GOT3 (cell line): ENCODE measurements around the gene CCDC74B.
"Not testable (repeated sequence)": the region's sequence is repeated elsewhere in the genome, so short reads cannot be mapped to it uniquely, and the experiment has no call there.

ENCODE experiments used
- DNase-seq: peaks from one replicate; lab custom pipeline; 2025; ENCODE audit warnings: mixed read lengths; lab: John Stamatoyannopoulos, UW

The CCDC74B gene

DNA sequence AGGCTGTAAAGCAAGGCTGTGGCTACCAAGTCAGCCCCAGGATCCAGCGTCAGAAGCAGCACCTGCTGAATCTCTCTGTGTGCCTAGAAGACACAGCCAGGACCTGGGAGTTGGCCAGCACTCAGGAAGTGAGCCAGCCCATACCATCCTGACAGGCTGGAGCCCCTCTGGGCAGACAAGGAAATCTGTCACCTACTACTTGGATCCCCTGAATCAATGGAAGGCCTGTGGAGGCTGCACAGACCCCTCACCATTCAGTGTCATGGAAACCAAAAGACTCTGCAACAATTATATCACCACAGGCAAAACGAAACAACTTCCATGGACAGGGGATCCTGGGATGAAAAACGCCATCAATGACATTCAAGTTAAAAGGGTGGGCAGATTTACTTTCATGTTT is 21.7 kb upstream of the CCDC74B start:
- DNase-seq, result not testable (repeated sequence)

DNA sequence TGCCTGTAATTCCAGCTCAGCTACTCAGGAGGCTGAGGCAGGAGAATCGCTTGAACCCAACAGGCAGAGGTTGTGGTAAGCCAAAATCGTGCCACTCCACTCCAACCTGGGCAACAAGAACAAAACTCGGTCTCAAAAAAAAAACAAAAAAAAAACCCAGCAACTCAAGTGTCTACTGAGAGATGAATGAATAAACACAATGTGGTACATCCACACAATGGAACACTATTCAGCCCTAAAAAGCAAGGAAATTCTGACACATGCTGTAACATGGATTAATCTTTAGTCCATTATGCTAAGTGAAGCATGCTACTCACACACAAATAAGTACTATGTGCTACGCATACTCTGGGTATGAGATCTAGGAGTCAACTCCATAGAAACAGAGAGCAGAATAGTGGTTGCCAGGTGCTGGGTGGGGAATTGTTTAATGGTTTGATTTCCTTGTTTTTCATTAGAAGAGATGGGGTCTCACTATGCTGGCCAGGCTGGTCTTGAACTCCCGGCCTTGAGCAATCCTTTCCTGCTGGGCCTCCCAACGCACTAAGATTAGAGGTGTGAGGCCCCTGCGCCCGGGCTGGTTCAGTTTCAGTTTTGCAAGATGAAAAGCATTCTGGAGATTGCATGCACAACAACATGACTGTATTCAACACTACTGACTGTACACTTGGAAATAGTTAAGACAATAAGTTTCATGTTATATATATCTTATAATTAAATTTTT is 20.5 kb upstream of the CCDC74B start:
- no peak for DNase-seq

DNA sequence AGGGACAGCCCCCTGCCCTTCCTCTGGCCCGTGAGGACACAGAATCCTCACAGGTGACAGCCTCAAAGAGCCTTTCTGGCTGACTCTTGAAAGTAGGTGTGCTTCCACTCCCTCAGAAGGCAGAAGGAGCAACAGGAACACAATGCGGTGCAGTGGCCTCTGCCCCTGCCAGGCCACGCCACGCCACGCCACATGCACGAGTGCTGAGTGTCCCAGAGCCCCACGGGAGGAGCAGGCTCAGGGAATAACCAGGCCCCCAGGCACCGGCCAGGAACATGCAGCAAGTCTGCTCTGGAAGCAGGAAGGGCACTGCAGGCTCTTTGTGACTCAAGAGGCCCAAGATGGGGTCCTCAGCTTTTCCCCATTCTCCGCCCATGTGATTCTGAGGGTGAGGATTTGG is 18.1 kb upstream of the CCDC74B start:
- no peak for DNase-seq

DNA sequence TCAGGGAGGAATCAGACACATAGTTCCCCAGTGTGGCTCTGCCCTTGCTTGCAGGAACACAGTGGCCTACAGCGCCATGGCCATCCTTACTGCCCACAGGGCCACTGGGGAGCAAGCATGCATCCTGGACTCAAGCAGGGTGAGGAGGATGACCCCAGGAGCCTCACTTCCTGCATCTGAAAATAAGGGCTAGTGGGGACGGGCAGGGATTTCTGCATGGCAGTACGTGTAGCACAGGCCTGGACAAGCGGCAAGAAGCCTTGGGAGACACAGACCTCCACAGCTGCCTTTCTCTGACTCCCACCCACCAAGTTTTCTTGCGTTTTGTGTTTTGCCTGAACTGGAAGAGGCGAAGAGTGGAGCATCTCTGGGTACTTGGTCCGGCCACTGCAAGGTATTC is 17.6 kb upstream of the CCDC74B start:
- DNase-seq, result not testable (repeated sequence)

DNA sequence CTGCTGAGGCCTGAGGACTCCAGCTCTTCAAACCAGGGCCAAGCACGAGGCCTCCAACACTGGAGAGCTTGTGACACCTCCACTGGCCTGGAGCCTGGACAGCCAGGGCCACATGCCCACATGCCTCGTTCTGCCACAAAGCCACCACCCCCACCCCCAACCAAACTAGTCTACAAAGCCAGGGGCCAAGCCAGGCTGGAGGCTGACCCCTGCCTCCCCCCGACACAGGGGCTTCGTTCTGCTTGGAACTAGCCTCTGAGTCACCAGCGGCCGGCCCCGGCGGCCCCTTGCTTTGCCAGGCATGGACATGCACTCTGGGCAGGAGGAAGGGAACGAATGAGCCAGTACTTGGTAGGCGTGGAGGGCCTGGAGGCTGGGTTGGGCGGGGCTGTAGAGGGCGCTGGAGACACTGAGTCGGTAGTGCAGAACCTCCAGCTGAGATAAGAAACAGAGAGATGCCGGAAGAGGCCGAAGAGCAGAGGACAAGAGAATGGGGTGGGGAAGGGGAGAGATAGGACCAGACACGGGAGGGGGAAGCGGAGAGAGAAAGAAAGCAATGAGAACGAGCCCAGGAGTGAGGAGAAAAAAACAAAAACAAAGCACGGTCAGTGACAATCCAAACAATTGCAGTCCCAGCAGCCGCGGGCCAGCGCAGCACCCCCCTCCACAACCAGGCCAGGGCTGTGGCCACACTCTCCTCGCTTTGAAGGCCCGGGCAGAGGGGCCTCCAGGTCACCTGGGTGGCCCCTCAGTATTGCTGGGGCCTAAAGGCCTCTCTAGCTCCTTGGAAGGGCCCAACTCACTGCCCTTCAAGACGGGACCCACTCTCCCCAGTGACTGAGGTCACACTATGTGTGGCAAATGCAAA is 16.2 kb upstream of the CCDC74B start:
- not testable (repeated sequence) for DNase-seq

DNA sequence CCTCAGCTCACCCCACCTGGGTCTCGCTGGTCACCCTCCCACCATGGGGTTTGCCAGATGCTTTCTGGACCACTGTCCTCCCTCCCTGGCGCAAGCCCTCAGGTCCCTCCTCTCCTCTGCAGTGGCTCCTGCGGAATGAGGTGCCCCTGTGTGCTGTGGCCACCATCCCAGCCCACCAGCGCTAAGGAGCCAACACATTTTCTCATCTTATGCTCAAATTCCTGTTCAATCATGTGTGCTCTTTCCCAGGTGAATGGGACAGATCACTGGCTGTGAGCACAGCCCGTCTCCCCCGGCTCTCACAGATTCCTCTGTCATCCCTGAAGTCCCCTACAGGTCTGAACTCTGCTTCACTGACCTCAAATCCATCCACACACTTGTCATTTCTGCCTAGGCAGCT is 15.2 kb upstream of the CCDC74B start:
- no peak for DNase-seq

DNA sequence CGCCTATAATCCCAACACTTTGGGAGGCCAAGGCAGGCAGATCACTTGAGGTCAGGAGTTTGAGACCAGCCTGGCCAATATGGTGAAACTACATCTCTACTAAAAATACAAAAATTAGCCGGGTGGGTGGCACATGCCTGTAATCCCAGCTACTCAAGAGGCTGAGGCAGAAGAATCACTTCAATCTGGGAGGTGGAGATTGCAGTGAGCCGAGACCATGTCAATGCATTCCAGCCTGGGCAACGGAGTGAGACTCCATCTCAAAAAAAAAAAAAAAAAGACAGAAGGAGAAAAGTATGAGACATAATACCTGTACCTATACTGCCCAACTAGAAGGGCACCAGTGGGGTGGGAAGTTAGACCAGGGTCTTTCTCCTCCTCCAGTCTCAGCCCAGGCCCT is 14.5 kb upstream of the CCDC74B start:
- DNase-seq, result not testable (repeated sequence)

DNA sequence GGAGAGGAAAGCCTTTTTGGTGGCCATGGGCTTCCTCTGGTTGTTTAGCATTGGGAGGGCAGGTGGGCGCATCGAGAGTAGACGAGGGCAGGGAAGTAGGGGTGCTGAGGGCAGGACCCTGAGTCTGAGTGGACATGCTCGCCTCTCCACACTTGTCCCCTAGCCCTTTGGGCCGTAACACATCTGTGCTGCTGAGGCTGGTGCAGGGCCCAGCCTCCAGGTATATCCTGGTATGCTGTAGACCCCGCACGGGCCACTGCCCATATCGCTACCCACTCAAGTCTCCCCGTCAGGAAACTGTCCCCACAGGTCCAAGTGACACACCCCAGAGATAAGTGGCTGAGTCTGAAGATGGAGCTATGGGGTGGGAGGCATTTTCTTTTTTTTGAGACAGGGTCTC is 13.7 kb upstream of the CCDC74B start:
- DNase-seq, result no peak

DNA sequence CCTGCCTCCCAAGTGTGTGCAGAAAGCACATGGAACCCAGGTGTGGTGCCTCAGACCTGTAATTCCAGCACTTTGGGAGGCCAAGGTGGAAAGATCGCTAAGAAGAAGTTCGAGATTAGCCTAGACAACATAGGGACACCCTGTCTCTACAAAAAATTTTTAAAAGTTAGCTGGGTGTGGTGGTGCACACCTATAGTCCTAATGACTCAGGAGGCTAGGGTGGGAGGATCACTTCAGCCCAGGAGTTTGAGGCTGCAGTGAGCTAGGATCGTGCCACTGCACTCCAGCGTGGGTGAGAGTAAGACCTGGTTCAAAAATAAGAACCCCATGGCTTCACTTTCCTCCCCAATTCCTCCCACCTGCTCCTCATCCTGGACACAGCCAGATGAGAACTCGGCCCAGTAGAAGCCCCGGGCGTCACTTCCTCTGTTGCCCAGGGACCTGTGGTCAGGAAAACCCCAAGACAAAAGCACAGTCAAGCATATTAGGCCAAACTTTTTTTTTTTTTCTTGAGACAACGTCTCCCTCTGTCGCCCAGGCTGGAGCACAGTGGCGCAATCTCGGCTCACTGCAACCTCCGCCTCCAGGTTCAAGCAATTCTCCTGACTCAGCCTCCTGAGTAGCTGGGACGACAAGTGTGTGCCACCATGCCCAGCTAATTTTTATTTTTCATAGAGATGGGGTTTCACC is 13.1 kb upstream of the CCDC74B start:
- not testable (repeated sequence) for DNase-seq

DNA sequence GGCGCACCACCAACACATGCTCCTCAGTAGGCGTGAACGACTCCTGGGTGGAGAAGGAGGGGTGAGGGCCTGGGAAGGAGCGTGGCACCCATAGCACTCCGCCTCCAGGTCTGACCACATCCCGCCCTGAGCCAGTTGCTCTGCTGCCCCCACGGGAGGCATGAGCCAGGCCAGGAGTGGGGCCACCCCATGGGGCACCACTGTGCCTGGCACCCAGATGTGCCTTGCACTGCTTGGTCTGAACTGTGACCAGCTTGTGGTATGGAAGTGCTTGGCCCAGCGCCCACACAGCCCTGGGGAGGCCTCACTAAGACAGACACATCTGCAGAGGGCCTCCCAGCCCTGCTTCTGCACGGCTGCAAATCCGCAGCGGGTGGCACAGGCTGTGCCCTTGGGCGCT is 12.4 kb upstream of the CCDC74B start:
- not testable (repeated sequence) for DNase-seq

DNA sequence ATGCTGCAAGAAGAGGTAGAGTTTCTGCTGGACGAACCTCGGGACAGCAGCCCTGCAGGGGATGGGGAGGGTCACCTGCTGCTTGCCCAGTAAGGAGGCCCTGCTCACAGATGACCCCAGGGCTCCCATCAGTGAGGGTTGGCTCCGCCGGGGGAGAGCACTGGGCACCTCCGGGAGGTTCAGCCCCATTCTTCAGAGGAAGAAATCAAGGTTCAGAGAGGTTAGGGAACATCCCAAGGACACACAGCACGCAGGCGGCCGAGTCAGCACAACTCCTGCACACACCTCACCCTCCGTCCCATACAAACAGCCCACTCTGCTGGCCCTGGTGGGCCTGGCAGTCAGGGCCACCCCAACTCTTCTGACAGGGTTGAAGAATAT is 11.7 kb upstream of the CCDC74B start:
- no peak for DNase-seq

DNA sequence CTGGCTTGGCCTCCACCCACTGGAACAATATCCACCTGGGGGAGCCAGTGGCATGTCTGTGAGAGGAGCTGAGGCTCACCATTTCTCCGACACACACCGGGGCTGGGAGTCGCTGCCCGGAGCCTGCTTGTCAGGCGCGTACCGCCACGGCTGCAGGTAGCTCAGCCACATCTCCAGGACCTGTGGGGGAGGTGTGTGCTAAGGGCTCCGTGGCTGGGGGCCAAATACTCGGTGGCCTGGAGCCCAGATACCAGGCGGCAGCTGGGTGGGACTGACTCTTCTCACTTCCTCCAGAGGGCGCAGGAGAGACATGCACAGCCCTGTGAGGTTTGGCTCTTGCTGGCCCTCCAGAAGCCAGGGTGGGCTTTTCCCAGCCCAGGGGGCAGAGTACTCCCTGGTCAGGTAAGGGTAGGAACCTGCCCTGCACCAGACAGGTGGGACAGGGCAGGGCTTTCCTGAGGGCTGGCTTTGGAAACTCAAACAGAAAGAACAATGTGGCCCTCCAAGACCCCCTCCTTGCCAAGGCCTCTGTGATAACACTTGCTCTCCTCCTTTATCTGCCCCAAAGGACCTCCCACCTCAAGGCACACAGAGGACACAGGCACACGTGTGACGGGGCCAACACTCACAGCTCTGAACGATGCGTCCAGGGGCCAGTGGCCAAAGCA is 11.2 kb upstream of the CCDC74B start:
- not testable (repeated sequence) for DNase-seq

DNA sequence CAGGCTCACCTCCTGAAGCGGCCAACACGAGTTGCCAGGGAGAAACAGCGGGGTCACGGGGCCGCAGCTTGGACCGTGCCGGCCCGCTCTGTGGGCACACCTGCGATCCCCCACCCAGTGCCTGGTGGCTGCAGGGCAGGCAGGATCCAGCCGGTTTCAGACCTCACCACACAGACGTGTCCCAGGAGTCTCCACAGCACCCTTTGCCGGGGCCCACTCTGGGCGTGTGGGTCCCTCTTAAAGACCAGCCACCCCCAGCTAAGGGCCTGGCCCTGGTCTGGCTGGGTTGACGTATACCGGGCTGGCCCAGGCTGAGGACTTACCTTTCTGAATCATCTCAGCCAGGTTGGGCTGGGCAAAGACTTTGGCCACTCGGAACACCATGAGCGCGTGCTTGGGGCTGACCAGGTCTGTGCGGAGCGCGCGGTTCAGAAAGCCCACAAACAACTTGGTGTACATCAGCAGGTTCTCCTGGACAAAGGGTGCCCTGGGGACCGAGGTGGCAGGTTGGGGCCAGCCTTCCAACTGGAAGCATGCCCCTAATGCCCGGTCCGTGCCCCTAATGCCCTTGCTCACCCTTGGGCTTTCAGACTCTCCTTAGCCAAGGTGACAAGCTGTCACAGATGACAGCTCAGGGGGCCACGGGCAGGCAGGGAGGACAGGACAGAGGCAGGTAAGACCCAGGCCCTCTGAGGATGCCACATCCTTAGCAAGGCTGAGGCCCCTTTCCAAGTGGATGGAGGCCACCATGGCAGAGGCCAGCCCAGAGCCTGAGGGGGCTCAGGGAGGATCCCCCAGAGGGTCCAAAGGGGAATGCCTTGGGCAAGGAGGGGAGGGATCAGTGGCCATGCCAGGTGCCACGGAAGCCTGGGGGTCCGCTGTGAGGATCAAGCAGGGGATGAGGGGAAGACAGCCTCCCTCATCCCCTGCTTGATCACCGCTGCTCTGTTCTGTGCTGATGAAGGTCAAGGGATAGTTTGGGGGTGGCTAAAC is 10.2 kb upstream of the CCDC74B start:
- DNase-seq, result no peak

DNA sequence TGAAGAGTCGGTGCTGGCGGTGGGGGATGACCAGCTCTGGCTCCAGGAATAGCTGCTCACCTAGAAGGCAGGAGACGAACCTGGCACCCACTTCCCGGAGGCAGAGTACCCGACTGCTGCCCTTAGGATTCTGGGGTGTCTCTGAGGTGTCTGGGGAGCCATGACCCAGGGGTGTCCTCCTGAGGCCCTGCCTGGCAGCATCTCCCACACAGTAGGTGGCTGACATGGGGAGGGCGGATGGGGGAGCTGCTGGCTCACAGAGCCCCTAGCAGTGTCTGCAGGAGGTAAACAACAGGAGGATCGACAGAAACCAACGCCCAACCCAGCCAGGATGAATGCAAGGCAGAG is 9.5 kb upstream of the CCDC74B start:
- DNase-seq, result not testable (repeated sequence)

DNA sequence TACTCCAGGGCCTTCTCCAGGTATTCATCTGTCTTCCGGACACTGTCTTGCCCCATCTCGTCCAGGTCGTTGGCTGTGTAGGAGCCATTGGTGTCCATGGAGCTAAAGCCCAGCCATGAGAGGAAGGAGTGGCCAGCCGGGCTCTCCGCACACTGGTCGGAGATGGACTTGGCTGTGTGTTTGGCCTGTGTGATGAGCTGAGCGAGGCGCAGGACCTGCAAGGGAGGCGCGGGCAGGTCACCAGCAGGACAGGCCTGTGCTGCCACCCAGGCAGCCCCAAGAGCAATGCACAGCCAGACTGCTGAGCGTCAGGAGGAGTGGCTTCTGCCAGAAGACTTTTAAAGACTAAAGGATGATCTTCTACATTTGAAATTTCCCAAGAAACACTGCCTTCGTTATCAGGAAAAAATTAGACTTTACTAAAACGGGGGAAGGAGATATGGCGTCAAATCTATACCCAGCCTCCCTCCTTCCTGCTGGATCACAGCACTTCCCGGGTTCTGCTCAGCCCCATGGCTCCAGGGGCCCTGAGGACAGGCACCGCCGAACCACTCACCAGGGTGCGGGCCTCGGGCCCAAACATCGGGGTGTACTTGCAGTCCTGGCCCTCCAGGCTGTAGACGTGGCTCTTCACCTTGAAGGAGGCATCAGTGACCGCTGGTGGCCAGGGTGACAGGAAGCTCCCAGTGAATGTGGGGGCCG is 9.0 kb upstream of the CCDC74B start:
- not testable (repeated sequence) for DNase-seq

DNA sequence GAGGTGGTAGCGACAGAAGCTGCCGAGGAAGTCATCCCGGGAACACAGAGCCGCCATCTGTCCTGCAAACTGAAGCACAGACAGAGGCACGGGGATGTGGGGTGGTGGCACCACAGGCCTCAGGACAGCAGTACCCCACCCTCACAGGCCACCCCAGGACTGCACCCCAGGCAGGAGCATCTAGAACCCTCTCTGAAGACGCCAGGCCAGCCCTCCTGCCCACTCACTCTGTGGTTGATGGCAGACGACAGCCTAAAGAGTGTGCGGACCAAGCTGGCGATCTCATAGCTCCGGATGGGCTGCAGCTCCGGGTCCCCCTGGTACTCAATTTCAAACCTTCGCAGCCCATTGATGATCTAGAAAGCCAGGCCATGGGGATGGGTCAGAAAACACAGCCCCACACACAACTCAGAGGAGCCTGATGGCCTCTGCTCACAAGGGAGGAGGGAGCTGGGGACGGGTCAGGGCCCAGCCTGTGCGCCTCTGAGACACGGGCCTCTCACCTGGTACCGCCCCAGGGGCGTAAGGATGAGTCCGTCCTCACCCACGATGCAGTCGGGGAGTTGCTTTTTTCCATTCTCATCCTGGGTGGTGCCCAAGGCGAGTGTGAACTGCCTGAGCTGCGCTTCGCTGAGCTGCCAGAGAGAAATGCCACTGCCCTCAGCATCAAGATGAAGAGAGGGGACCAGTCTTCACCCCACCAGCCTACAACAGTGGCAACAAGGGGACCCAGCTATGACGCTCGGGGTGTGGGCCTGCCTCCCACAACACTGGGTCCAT is 8.1 kb upstream of the CCDC74B start:
- no peak for DNase-seq

DNA sequence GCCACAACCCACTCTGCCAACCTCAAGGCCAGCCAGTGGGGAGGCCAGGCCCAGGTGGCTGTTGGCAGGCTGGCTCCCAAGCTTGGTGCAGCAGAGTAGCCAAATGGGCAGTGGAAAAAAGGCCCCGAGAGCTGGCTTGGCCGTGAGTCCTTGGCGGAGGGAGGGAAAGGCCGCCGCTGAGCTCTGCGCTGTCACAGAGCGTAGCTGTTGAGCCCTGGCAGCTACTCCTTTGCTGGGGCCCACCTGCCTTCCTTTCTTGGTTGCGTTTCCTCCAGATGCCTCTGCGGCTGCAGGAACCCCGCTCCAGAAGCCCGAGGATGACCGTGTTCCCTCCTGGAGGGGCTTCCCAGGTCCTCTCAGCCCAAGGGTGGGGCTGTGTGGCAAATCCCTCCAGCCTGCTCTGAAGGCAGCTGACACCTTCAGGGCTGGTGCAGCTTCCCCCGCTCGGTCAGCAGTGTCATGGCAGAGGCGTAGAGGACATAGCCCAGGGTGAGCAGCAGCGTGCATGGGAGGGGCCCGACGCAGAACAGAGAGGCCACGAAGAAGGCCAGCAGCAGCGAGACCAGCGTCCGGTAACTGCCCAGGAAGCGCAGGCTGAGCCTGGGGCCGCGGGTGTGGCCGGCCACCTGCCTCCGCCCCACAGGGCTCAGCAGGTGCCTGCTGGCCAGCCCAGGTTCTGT is 7.4 kb upstream of the CCDC74B start:
- not testable (repeated sequence) for DNase-seq

DNA sequence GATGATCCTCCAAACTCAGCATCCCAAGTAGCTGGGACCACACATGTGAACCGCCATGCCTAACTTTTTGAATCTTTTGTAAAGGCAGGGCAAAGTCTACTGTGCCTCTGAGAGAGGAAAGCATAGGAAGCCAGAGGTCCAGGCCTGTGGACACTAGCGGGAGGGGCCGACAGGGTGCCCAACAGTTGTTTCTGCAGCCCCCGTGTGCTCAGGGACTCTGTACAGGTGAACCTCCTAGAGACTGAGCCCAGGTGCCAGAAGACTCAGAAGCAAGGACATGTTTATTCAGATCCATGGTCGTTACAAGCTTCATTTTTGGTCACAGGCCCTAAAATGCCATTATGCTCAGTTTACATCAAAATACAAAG is 6.2 kb upstream of the CCDC74B start:
- not testable (repeated sequence) for DNase-seq
